Measurements from ENCODE around the gene TBXAS1.
"Not testable (repeated sequence)": the region's sequence is repeated elsewhere in the genome, so short reads cannot be mapped to it uniquely, and the experiment has no call there.

Gene TBXAS1

DNA sequence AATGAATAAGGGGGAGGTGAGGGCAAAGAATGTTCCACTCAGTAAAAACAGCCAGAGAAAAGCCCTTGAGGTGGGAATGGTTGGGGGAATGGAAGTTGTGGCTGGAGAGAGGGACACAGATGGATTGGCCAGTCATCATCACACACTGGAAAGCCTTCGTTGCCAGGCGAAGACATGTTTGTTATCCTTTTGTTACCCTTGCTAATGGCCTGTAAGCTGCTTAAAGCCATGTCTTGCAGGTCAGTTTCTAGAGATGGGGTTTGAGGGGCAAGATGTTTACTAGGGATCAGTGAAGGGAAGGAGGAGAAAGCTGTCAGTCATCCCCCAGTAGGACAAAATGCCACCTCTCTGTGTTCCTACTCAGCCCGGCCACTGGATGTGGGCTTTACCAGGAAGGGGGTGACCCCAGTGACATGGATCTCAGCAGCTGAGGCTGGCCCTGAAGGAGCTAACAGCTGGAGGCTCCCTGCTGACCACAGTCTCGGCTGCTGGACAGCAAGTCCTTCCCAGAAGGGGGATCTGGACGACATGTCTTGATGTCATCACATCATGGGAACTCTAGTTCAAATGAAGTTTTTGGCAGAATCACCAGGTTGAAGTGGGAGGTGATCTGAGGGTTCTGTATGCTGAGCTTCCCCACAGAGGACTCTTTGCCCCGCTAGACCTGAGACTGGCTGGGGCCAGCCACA, 66.2 kb downstream of the TBXAS1 start:
- DNase-seq = no peak

DNA sequence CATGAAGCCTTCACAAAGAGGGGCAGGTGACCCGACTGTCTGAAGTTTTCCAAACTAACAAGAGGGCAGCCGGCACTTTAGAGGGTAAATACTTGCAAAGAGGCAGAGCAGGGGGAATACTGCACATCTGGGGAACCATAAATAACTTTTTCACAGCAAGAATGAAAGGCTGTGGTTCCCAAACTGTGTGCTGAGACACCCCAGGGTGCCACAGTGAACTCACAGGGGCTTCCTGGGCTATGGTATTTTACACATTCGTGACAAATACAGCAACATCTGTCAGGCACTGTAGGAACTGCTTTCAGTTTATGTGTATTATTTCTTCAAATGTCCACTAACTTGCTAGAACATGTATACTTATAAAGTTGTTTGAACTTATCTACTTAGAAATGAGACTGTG, 67.2 kb downstream of the TBXAS1 start:
- no peak for DNase-seq

DNA sequence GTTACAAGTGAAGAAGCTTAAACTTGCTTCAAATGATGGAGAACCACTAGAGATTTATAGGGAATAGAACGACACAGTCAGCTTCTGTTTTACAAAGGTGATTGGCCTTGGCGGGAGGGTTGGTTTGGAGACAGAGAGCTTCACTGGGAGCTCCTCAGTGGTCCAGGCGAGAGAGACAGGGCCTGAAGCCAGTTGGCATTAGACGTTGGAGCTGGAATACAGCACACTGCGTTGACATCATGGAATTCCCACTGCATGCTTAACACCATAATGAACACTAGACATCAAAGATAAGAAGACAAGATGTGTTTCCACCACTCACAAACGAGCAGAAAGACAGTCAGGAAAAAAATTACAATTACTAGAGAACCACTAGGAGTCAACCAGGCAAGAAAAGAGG, 67.8 kb downstream of the TBXAS1 start:
- DNase-seq = no peak

DNA sequence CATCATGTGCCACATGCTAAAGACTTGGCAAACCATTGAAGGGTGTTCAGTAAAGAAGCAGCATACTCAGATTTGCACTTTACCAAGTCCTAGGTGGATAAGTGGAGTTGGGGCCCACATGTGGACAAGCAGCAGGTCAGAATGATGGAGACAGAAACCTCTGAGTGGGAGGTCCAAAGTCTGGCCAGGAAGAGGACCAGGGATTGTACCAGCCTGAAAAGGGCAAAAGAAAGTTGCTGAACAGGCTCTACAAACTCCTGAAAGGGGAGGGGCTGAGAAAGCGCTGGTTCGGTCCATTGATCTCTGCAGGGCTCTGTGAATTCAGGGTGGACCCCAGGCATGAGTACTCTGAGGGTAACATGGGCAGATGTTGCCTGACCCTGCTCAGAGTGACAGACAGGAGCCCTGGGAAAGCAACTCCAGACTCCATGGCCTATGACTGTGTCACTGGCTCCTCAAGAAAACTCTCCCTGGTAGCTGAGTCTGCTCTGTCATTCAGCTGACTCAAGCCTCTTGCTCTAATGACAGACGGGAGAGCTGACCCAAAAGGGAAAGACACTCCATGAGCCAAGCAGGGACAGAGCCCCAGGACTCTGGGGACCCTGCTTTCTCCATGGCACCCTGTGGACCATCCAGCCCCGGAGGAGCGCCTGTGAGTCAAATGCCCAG, 68.5 kb downstream of the TBXAS1 start:
- no peak for DNase-seq

DNA sequence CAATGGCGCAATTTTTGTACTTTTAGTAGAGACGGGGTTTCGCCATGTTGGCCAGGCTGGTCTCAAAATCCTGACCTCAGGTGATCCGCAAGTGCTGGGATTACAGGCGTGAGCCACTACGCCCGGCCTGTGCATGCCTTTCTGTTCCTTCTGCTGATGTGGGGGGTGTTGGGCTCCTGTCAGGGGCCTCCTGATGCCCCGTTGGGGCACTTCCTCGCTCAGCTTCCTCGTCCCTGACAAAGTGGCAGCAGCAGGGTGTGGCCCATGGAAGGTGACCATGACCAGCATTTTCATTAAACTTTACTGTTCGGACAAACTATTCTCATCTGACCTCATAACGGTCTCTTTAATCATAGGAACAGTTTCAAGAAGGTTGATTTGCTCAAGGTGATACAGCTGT, 69.4 kb downstream of the TBXAS1 start:
- DNase-seq = no peak

DNA sequence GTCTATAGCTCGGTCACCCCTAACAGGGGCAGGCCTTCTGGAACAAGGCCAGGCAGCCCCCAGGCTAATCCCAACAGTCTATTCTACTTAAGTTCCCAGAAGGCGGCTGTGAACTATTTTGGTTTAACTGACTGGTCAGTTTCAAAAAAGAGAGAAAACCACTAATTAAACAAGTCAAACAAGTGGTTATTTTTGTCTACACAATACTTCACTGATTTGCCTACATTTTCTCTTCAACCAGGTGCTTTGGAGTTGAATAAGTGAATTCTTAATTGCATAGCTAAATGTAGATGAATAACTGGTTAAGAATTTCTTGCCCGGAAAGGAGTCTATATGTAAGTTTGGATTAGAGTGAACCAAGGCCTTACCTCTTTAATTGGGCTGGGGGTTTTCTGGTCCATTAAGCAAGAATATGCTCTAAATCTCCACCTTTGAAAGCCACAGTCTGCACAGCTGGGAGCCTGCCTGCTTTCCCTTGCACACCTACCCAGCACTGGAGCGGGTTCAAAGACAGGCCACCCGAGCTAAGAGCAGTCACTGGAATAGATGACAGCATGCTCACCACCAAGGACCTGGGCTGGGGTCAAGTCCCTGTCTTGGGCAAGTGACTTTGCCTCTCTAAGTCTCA, 70.4 kb downstream of the TBXAS1 start:
- DNase-seq = no peak

DNA sequence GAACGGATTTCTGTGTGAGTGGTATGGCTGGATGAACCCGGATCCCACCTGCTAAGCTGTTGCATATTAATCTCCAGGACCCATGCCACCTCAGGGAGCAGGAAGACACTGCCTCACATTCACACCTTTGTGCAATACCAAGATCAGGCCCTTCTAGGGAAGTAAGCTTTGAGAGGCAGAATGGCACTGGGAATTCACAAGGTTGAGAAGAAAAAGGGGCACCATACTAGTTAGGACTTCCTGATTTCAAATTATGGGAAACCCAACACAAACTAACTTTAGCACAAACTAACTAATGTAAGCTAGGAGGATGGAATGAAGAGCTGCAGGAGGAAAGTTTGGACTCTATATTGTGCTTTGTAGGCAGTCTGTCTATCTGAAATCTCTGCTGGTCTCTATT, 71.3 kb downstream of the TBXAS1 start:
- DNase-seq = no peak

DNA sequence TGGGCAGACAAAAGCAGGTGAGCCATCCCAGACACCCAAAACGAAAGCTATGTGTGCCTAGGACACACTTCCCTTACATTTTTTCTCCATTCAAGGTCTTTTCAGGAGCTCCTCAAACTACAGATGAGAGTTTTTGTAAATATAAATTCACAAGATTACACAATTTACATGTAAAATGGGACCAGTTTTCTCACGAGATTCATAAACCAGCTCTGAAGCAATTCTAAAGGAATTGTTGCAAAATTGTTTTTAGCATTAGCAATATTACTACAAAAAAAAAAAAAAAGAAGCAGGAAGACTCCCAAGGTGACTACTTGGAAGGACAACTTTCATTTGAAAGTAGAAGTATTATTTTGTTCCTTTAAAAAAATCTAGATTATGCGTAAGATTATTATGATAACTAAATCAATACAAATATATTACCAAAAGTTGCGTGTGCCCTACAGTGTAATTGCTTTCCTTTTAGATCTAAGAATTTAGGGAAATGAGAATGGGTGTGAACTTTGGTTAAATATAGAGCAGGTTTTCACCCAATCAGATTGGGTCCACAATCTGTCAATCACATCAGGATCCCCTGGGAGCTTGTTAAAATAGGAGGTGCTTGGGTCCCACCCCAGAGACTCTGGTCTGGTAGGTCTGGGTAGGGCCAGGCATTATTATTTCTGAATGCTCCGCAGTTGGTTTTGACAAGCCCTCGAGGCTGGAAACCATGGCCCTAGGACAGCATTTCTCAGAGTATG, 72.2 kb downstream of the TBXAS1 start:
- DNase-seq = no peak

DNA sequence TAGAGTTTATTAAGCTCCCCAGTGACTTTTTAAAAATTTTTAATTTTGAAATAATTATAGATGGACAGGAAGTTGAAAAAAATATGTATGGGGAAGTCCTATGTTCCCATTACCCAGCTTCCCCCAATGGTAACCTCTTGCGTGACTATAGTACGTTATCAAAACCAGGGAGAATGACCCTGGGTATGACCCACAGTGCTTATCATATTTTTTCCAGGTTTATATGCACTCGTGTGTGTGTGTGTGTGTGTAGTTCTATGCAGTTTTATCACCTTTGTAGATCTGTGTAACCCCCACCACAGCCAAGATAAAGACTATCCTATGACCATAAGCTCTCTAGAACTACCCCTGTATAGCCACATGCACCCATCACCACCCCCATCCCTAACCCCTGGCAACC, 72.8 kb downstream of the TBXAS1 start:
- no peak for DNase-seq

DNA sequence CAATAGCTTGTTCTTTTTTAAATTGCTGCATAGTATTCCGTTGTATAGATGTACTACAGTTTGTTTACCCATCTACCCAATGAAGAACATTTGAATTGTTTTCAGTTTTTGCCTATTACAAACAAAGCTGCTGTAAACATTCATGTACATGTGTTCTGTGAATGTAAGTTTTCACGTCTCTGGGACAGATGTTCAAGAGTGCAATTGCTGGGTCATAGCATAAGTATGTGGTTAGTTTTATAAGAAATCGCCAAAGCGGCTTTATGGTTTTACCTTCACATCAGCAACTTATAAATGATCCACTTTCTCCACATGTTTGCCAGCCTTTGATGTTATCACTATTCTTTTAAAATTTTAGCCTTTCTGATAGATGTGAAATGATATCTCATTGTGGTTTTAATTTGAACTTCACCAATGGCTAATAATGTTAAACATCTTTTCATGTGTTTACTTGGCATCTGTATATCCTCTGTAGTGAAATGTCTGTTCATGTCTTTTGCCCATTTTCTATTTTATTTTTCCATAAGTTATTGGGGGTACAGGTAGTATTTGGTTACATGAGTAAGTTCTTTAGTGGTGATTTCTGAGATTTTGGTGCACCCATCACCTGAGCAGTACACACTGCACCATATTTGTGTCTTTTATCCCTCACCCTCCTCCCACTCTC, 73.5 kb downstream of the TBXAS1 start:
- no peak for DNase-seq

DNA sequence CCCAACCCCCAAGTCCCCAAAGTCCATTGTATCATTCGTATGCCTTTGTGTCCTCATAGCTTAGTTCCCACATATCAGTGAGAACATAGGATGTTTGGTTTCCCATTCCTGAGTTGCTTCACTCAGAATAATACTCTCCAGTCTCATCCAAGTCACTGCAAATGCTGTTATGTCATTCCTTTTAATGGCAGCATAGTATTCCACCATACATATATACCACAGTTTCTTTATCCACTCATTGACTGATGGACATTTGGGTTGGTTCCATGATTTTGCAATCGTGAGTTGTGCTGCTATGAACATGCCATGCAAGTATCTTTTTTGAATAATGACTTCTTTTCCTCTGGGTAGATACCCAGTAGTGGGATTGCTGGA, 74.0 kb downstream of the TBXAS1 start:
- DNase-seq = not testable (repeated sequence)

DNA sequence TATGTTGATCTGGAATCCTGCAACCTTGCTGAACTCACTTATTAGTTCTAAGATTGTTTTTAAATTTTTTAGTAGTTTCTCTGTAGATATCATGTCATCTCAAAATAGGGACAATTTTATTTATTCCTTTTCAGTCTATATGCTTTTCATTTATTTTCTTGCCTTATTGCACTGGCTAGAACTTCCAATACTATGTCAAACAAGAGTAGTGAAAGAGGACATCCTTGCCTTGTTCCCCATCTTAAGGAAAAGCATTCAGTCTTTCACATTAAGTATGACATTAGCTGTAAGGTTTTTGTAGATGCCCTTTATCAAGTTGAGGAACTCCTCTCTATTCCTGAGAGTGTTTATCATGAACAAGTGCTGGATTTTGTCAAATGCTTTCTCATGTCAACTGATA, 77.8 kb downstream of the TBXAS1 start:
- no peak for DNase-seq

DNA sequence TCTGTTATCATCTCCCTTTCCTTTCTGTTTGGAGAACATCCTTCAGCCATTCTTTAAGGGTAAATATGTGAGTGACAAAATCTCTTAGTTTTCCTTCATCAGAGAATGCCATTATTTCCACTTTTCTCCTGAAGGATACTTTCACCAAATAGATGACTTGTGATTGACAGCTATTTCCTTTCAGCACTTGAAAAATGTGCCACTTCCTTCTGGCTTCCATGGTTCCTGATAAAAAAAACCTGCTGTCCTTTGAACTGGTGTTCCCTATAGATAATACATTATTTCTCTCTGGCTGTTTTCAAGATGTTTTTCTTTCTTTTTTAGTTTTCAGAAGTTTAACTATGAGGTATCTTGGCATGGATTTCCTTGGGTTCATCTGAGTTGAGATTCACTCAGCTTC, 79.7 kb downstream of the TBXAS1 start:
- DNase-seq = no peak

DNA sequence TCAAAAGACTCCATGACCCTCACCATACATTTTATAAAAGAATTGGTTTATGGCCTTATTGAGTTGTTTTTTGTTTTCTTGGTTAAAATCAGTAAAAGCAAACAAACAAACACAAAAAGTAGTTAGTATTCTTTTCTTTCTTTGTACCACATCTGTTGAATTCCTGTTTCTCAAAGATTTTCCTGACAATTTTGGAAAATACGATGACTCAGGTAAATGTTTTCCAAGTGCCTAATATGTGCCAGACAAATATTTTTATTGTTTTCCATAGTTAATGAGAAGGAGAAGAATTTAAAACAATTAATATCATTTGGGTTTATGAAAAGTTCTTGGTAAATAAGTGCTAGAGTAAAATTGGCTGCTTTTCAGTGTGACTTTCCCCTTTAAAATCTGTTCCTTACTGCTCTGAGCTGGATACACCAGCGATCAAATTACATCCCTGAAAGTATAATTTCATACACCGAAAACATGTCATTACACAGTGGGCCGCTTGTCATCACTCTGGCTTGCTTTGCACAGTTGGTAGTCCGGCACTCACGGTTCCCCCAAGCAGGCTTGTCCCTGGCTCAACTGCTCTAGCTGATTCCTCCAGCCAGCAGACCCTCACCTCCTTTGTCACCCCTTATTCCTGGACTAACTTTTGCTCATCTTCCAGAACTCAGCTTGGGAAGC, 80.5 kb downstream of the TBXAS1 start:
- DNase-seq = no peak

DNA sequence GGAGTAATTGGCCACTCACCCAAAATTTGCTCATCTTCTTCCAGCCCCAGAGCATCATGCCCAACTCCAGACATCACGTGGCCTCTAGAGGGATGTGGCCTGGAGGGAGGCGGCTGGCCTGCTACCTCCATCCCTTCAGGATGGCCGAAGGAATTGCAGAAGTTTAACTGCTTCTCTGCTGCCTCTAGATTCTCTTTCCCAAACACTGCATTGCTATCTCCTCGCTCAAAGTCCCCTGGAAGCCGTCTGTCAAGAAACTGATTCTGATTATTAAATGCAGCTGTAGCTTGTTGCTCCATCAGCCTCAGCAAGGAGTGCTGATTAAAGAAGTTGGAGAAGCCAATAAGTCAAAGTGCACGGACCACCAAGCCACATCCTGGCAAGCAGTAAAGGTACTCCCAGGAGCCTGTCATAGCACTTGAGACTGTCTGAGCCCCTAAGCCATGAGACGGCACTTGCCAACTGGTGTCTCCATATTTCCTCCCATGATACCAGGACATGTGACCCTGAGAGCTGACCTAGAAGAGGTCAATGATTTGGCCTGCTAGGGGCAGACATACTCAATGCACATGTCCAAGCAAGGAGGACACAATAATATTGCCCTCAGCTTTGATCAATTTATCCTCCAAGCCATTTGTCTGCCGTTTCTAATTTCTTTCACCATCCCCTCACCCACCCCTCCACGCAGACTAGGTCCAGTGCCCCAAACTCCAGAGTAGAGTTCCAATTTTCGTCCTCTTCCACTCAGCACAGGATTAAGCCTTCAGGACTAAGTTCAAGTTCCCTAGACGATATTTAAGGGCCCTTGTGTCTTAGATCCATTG, 84.2 kb downstream of the TBXAS1 start:
- DNase-seq = no peak

DNA sequence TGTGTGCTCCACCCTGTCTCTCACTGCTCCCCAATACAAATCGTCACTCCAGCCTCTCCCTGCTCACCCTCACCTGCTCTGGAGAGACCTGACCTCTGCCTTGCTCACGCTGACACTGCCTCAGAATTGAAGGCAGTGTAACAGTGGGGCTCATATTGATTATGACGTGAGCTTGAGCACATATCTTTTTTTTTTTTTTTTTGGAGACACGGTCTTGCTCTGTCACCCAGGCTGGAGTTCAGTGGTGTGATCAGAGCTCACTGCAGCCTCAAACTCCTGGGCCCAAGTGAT, 84.7 kb downstream of the TBXAS1 start:
- no peak for DNase-seq

DNA sequence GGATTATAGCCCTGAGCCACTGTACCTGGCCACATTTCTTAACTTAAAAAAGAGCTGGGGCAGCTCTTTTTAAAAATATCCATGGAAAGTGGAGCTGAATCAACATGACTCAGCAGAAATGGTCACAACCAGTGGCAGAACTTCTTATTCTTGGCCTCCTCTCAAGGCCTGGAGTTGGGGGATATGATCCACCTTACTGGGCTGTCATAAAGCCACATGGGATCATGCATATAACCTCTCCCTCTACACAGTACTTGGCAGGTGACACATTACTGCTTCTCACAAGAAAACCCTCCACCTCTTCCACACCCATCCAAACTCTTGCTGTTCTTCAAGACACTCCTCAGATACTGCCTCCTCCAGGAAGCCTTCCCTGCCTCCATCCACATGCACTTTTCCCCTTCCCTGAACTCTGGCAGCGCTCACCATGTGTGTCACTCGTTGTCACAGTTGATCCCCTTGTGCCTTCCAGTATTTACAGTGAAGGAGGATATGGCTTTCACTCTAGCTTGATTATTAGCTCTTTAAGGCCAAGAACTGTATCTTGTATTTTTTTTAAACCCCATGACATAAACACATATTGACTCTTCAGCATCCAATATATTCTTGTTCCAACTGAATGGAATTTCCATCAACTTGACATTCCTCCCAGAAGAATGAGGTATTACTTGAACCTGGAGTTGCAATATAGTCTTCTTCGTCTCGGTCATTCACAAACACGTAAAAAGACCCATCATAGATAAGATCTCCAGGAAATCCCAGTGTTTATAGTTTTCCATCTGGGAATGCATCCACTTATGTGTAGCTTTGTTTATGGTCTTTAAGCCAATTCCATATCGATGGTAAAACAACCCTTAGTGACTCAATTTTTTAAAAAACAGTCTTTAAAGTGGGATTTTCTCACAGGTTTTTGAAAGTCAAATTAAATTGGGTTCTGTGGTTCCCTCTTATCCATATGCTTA, 85.5 kb downstream of the TBXAS1 start:
- DNase-seq = no peak

DNA sequence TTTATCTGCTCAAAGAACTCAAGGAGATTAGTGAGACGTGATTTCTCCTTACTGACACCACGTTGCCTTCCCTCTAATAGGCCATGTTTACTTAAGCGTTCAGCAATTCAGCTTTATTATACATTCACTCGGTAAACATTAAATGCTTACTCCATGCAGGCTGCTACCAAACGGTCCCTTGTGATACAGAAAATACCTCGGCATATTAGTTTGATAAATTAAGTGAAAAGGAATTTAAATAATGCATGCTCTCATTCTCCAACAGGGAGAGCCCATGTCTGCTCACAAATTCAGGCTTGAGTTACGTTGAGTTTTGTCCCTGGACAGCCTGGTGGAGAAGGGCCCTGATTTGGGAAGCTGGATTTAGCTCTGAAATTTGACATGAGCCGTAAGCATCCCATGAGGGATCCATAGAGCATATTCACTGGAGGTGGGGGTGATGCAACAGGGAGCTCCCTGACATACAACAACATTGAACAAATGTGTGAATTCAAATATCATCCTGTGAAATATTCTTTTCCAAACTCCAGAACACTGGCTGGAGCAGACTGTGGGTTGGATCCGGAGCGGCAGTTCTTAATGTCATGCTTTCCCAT, 86.3 kb downstream of the TBXAS1 start:
- DNase-seq = no peak

DNA sequence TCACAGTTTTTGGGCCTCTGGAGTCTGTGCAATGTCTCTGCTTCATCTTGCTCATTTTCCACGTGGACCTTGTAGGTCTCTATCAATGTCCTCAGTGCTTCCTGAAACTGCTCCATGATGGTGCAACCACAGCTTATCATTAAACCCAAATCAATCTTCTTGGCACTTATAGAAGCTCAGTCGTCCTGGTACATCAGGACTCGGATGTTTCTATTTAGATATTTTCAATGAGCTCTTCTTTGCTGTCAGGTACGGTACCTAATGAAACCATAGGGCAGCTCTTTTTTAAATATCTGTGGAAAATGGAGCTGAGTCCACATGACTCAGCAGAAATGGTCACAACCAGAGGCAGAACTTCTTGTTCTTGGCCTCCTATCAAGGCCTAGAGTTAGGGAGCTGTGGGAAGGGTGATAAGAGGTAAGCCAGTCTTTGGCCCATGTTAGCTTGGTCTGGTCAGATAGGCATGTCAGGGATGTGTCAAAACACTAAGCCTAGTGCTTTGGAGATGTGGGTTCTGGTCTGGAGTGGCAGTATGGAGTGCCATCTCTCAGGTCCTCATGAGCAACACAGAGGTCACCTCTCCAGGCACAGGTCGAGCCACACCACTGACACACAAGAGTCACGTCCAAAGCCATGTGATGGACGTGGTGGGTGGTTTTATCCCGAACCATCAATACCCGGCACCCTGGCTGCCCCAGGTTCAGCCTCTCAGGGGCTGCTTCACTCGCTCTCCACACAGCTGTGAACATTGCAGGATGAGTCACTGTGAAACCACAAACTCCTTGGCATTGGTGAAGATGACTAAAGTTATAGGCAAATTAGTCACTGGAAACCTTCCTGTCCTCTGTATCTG, 87.0 kb downstream of the TBXAS1 start:
- no peak for DNase-seq

Data from NCI-H1105 treated with DMSO at 0.1 percent for 48 hours (cell line).